Stomach smooth muscle (tissue), 2 donors: ENCODE measurements around the gene DOP1A.

Experiments
- H3K27ac ChIP-seq: one replicate; pipeline ENCODE4 v1.7.0; 2013; ENCODE audit warnings: mild to moderate bottlenecking, low read length, inconsistent platforms
- H3K27me3 ChIP-seq, 2 donors: one replicate each; pipeline ENCODE4 v1.7.0; 2013; ENCODE audit warnings: low read length in 2 of 2; ENCODE audit not compliant: insufficient read depth in 2 of 2, control insufficient read depth in 1 of 2
- H3K36me3 ChIP-seq, 2 donors: one replicate each; pipeline ENCODE4 v1.7.0; 2013; ENCODE audit warnings: low read length in 2 of 2; ENCODE audit not compliant: control insufficient read depth in 2 of 2, insufficient read depth in 2 of 2
- H3K4me1 ChIP-seq: one replicate; pipeline ENCODE4 v1.7.0; 2013; ENCODE audit warnings: low read length; ENCODE audit not compliant: control insufficient read depth, insufficient read depth
- H3K4me3 ChIP-seq, 2 donors: one replicate each; pipeline ENCODE4 v1.7.0; 2013; ENCODE audit warnings: low read length in 2 of 2
- H3K9ac ChIP-seq, 2 donors: one replicate each; pipeline ENCODE4 v1.7.0; 2013; ENCODE audit warnings: low read length in 2 of 2, mild to moderate bottlenecking in 1 of 2
- H3K9me3 ChIP-seq, 2 donors: one replicate each; pipeline ENCODE4 v1.7.0; 2013; ENCODE audit warnings: low read length in 2 of 2; ENCODE audit not compliant: control insufficient read depth in 2 of 2
- donor health status: healthy.
- donor health status: Pancreatic carcinoma.

Gene DOP1A

DNA sequence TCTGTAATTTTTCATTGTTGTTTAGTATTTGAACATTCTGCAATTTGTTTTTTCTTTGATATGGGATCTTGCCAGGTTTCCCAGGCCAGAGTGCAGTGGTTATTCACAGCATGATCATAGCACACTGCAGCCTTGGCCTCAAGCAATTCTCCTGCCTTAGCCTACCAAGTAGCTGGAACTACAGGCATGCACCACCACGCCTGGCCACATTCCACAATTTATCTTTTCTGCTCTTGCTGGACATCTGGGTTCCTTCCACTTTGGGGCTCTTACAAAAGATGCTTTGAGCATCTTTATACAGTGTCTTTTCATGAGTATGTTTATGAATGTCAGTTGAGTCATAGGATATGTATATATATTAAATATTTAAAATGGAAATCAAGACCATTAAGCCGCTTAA lies 83.6 kb downstream of the DOP1A start:
- Histone ChIP-seq H3K36me3 (peaks cover 17 to 24% of the 10 kb centered on the region in 2 donors), H3K27me3 (no peaks in the 10 kb centered on the region), H3K9ac (no peak overlapping the region), H3K9me3 (no peaks in the 10 kb centered on the region), H3K4me1 (no peaks in the 10 kb centered on the region), H3K27ac (no peak overlapping the region), H3K4me3 (no peak overlapping the region)

DNA sequence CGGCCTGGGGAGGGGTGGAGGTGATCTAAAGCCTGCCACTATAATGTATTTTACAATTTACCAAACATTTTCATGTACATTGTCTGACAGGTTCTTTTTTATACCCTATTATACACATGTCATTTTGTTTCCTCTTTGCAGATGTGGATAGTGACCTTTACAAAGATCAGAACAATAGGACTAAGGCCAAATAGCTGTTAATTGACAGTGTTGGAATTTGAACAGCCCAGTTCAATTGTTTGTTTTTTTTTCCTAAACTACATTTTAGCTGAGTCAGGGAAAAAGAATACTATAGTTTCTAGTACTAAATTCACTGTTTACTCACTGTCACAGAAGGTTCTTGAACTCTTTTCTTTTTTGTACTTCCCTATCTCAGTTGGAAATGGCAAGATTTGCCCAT lies 85.4 kb downstream of the DOP1A start:
- Histone ChIP-seq H3K9me3 (no peaks in the 10 kb centered on the region), H3K4me3 (no peak overlapping the region), H3K27me3 (no peaks in the 10 kb centered on the region), H3K4me1 (no peaks in the 10 kb centered on the region), H3K27ac (no peak overlapping the region), H3K36me3 (peaks cover 15 to 22% of the 10 kb centered on the region in 2 donors), H3K9ac (no peak overlapping the region)

DNA sequence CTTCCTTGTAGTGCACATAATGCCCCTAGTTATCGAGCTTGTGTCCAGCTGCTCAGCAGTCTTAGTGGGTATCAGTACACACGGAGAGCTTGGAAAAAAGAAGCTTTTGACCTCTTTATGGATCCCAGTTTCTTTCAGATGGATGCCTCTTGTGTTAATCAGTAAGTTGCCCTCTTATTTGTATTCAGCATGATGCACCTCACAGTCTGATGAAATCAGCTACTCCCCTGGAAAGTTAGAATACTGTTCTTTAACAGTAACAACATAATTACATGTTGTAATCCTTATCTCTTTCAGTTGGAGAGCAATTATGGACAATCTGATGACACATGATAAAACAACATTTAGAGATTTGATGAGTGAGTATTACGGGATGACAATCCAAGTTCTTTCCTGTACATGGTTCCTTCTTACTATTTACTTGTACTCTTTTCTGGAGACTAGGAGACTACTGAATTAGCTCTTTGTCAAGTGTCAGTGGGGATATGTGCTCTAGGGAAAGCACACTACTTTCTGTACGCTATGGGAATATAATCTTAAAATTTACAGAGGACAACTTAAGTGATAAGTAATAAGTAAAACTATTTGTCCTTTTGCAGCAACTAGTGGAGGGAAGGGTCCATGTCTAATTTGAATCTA lies 86.5 kb downstream of the DOP1A start:
- Histone ChIP-seq H3K36me3 (peaks cover 14 to 22% of the 10 kb centered on the region in 2 donors), H3K4me1 (no peaks in the 10 kb centered on the region), H3K27ac (no peak overlapping the region), H3K27me3 (no peaks in the 10 kb centered on the region), H3K4me3 (no peak overlapping the region), H3K9ac (no peak overlapping the region), H3K9me3 (no peaks in the 10 kb centered on the region)

DNA sequence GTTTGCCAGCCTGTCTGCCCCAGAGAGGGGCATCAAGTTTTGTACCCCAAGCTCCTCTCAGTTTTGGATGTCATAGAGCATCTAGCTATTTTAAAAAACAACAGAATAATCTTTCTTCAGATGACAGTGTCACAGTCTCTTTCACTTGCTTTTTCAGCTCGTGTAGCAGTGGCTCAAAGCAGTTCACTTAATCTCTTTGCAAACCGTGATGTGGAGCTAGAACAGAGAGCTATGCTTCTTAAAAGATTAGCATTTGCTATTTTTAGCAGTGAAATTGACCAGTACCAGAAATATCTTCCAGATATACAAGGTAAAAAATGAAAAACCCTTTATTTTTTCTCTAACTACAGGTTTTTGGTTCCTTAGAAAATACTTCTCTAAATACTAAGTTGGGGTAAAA lies 88.3 kb downstream of the DOP1A start:
- H3K9me3 ChIP-seq, result no peaks in the 10 kb centered on the region
- no peak overlapping the region for H3K27ac ChIP-seq
- peaks cover 22 to 36% of the 10 kb centered on the region in 2 donors for H3K36me3 ChIP-seq
- H3K27me3 ChIP-seq, result no peaks in the 10 kb centered on the region
- no peak overlapping the region for H3K4me3 ChIP-seq
- no peaks in the 10 kb centered on the region for H3K4me1 ChIP-seq
- H3K9ac ChIP-seq, result no peak overlapping the region

DNA sequence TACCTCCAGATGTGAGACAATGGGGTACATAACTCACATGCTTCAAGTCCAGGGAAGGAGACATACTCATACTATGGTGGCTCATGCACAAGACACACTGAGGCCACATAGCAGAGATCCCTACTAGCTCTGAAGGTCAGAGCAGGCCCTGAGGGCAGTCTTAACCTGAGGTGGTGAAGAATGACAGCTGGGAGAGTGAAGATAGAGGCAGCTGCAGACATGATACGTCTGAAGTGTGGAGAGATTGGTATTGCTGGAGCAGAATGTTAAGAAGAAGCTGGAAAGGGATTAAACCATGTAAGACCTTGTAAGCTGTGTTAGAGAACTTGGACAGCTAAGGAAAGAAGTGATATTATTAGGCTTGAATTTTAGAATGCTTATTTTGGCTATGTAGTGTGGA lies 92.7 kb downstream of the DOP1A start:
- Histone ChIP-seq H3K27me3 (no peaks in the 10 kb centered on the region), H3K4me3 (no peak overlapping the region), H3K36me3 (peaks cover 24 to 28% of the 10 kb centered on the region in 2 donors), H3K4me1 (no peaks in the 10 kb centered on the region), H3K9ac (no peak overlapping the region), H3K27ac (no peak overlapping the region), H3K9me3 (no peaks in the 10 kb centered on the region)

DNA sequence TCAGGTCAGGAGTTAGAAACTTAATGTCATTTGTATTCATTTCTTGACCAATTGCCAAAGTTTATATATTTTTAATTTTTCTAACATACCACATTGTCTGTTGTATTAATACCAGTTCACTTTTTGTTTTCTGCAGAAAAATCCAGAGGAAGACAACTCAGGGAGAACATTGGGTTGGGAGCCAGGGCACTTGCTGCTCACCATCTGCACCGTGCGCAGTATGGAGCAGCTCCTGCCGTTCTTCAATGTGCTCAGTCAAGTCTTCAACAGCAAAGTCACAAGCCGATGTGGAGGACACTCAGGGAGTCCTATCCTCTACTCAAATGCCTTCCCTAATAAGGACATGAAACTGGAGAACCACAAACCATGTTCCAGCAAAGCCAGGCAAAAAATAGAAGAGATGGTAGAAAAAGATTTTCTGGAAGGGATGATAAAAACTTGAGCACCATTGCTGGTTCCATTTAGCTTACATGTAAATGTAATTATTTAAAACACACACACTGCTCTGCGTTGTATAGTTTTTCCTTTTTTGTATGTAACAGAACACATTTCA lies 100.3 kb downstream of the DOP1A start:
- Histone ChIP-seq H3K4me1 (no peaks in the 10 kb centered on the region), H3K9ac (no peak overlapping the region), H3K36me3 (peaks cover 51% of the 10 kb centered on the region in 2 donors), H3K27me3 (no peaks in the 10 kb centered on the region), H3K27ac (no peak overlapping the region), H3K4me3 (no peak overlapping the region), H3K9me3 (no peaks in the 10 kb centered on the region)

DNA sequence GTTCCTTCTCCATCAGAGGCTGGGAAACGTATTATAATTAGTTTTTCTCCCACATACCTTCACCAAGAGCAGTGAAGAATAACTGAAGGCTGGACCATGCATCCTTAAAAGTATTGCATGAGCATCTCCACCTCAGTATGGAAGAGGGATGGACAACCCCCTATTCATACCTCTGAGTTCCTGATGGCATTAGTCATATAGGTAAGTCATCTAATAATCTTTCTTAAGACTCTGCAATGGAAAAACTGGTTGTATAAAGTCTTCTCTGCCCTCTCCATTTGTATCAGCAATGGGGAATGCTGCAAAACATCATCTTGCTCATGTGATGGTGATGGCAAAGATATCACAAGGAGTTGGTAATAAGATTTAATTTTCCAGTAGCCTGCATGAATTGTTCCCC lies 101.1 kb downstream of the DOP1A start:
- no peak overlapping the region for H3K27ac ChIP-seq
- H3K4me1 ChIP-seq, result no peaks in the 10 kb centered on the region
- no peak overlapping the region for H3K9ac ChIP-seq
- no peak overlapping the region for H3K4me3 ChIP-seq
- no peaks in the 10 kb centered on the region for H3K9me3 ChIP-seq
- no peaks in the 10 kb centered on the region for H3K27me3 ChIP-seq
- peaks cover 51 to 56% of the 10 kb centered on the region in 2 donors for H3K36me3 ChIP-seq

DNA sequence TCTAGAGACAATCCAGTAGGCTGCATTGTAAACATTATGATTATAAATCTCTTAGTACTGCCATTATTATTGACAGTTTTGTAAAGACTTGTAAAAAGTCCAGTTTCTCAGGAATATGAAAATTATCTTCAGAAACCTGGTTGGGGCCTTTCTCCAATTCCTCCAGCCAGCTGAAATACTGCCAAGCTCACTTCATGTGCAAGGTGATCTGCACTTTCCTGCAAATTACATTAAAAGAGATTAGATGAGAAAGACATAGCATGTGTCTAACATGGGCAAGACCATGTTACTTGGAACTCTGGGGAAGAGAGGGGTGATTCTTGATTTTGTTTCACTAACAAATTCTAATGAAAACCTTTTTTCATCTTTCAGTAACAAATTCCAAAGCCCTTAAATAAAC lies 101.6 kb downstream of the DOP1A start:
- H3K27ac ChIP-seq, result no peak overlapping the region
- no peaks in the 10 kb centered on the region for H3K4me1 ChIP-seq
- H3K36me3 ChIP-seq, result peaks cover 52 to 58% of the 10 kb centered on the region in 2 donors
- H3K9me3 ChIP-seq, result no peaks in the 10 kb centered on the region
- H3K9ac ChIP-seq, result no peak overlapping the region
- no peak overlapping the region for H3K4me3 ChIP-seq
- H3K27me3 ChIP-seq, result no peaks in the 10 kb centered on the region

DNA sequence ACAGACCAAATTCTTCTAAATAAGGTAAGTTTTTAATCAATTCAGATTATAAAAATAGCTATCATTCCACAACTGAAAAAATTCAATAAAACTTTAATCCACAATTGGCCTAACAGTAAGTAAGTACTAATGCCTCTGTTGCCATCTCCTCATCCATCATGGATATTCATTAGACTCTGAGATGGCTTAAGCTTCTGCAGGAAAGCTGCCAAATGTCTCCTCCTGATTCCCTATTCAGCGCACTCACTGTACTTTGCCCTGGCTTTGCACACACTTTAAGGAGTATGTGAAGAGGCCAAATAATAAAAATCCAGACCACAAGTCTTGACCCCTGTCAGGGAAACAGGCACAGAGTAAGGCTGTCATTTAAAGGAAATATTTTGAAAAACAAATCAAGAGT lies 102.0 kb downstream of the DOP1A start:
- no peaks in the 10 kb centered on the region for H3K4me1 ChIP-seq

DNA sequence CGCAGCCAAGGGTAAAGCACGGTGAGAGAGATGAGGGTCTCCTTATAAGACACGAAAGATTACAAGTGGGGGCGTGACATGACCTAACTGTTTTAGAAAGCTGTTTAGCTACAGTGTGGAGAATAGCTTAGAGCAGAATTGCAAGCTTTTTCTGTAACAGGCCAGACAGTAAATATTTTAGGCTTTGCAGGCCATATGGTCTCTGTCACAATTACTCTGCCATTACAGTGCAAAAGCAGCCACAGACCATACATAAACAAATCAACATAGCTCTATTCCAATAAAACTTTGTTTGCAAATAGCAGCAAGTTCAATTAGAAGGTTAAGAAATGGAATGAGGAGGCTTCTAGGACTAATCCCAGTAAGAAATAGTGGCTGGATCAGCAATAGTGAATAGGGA lies 108.8 kb downstream of the DOP1A start:
- Histone ChIP-seq H3K9ac (no peak overlapping the region), H3K27me3 (no peaks in the 10 kb centered on the region), H3K36me3 (peaks cover 24 to 36% of the 10 kb centered on the region in 2 donors), H3K4me3 (peak overlapping the region in 1 of 2 donors; percentile 32), H3K4me1 (no peaks in the 10 kb centered on the region), H3K27ac (peak overlapping the region; percentile 26), H3K9me3 (no peaks in the 10 kb centered on the region)

More for the DNA sequence above, 102.0 kb downstream of the DOP1A start:
- Histone ChIP-seq H3K4me3 (no peak overlapping the region), H3K9ac (no peak overlapping the region), H3K27me3 (no peaks in the 10 kb centered on the region), H3K27ac (no peak overlapping the region), H3K9me3 (no peaks in the 10 kb centered on the region), H3K36me3 (peaks cover 56 to 60% of the 10 kb centered on the region in 2 donors)

DNA sequence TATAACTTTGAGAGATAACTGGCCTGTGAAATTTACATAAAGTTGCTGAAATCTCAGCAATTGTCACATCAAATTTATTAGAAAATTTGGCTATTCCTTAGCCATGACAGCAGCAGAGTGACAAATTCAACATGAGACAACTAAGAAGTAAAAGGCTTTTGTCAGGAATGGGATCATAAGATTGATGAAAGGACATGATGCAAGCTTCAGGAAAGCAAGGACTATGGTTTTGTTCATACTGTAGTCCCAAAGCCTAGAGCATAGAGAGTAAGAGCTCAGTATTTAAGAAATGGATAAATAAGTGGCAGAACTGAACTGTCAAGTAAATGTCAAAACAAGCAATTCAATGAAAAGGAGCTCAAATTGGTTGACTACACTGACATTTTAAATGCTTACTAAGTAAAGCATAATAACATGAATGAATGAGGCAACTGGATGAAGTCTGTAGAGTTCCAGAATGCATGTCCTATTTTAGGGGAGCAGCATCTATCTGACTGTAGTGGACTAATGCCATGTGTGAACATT lies 113.0 kb downstream of the DOP1A start:
- H3K9ac ChIP-seq, result no peak overlapping the region
- no peaks in the 10 kb centered on the region for H3K9me3 ChIP-seq
- no peak overlapping the region for H3K4me3 ChIP-seq
- H3K36me3 ChIP-seq, result peaks cover 11 to 35% of the 10 kb centered on the region in 2 donors
- H3K4me1 ChIP-seq, result no peaks in the 10 kb centered on the region
- no peaks in the 10 kb centered on the region for H3K27me3 ChIP-seq
- H3K27ac ChIP-seq, result no peak overlapping the region
